ENCODE measurements around the gene TAPBP.

DNA sequence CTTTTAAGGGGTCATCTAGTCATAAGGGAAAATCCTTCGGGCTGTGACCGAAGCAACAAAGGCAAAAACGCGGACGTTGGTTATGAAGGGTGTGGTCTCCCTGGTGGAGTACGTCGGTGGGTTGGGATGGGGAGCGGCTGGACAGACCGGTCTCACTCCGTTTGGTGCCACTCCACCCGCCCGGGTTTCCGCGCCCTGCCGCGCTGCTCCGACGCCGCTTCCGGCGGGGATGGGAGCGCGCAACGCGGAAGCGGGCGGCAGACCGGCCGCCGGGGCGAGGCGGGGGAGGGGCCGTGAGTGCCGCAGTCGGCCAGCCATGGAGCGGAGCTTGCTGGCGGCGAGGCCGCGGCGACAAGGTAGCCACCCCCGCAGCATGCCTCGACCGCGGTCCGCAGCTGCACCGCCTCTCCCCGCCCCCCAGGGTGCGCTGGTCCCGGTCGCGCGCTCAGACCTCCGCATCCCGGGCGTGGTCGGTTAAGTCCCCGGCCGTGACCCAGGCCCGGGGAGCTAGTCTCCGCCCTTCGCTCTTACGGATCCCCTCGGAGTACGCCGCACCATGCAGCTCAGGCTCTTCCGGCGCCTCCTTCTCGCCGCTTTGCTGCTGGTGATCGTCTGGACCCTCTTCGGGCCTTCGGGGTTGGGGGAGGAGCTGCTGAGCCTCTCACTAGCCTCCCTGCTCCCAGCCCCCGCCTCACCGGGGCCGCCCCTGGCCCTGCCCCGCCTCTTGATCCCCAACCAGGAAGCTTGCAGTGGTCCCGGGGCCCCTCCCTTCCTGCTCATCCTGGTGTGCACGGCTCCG lies 36.8 kb downstream of the TAPBP start, which contains the start of gene B3GALT4:
- TF ChIP-seq EZH2 (IDR thresholded peaks at IDR 0.05; ENCODE audit: low read length, unreplicated experiment), result no peak
- TF ChIP-seq, protein P1, sequence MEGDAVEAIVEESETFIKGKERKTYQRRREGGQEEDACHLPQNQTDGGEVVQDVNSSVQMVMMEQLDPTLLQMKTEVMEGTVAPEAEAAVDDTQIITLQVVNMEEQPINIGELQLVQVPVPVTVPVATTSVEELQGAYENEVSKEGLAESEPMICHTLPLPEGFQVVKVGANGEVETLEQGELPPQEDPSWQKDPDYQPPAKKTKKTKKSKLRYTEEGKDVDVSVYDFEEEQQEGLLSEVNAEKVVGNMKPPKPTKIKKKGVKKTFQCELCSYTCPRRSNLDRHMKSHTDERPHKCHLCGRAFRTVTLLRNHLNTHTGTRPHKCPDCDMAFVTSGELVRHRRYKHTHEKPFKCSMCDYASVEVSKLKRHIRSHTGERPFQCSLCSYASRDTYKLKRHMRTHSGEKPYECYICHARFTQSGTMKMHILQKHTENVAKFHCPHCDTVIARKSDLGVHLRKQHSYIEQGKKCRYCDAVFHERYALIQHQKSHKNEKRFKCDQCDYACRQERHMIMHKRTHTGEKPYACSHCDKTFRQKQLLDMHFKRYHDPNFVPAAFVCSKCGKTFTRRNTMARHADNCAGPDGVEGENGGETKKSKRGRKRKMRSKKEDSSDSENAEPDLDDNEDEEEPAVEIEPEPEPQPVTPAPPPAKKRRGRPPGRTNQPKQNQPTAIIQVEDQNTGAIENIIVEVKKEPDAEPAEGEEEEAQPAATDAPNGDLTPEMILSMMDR (conservative IDR thresholded peaks at IDR 0.05; ENCODE audit: low read depth, low read length), result no peak
